Measurements from ENCODE around the gene TSPAN5.
"Not testable (repeated sequence)": the region's sequence is repeated elsewhere in the genome, so short reads cannot be mapped to it uniquely, and the experiment has no call there.

Gene TSPAN5

DNA sequence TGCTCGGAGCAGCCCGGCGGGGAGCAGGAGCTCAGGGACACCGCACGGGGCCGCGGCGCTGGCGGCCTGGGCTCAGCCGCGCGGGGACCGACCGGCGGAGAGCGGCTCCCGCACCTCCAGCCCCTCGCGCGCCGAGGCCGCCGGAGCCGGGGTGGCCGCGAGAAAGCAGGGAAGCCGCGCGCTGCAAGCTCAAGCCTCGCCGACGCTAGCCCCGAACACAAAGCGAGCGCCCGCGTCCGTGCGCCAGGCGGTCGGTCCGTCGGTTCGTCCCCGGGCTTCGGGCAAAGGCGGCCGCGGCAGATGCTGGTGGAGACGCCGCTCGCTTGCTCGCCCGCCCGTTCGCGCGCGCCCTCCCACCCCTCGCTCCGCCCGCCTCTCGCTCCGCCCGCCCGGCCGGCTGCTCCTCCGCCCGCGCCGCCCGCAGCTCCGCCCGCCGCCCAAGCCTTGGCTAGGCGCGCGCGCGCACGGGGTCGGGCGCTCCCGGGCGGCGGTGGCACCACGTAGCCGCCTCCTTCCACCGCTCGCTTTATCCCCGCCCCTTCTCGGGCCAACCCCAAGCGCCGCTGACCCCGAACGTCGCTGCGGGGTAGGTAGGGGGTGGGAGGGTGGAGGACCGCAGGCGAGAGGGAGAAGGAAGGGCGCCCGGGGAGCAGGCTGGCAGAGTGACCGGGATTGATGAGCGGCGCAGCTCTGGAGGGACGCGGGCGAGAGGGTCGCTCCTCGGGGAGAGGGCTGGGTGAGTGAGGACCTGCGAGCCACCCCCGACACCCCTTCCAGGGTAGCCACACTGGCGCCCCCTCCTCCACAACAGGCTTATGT is at the start of gene TSPAN5:
Gene TSPAN5 (minus strand): TSS at position 325 of the 819 bp plus-strand sequence.
- peak; percentile 80 for DNase-seq (ENCODE audit: low spot score)

DNA sequence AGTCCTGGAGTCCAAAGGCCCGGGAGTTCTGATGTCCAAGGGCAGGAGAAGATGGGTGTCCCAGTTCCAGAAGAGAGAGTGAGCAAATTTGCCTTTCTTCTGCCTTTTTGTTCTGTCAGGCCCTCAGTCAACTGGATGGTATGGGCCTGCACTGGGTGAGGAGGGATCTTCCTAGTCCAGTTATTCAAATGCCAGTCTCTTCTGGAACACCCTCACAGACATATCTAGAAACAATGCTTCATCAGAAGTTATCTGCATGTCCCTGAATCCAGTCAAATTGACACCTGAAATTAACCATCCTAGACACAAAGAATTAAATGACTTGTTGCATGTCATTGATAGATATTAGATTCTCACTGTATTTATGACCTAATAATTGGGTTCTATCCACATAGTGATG is 48.5 kb upstream of the TSPAN5 start:
- no peak for DNase-seq (ENCODE audit: low spot score)

DNA sequence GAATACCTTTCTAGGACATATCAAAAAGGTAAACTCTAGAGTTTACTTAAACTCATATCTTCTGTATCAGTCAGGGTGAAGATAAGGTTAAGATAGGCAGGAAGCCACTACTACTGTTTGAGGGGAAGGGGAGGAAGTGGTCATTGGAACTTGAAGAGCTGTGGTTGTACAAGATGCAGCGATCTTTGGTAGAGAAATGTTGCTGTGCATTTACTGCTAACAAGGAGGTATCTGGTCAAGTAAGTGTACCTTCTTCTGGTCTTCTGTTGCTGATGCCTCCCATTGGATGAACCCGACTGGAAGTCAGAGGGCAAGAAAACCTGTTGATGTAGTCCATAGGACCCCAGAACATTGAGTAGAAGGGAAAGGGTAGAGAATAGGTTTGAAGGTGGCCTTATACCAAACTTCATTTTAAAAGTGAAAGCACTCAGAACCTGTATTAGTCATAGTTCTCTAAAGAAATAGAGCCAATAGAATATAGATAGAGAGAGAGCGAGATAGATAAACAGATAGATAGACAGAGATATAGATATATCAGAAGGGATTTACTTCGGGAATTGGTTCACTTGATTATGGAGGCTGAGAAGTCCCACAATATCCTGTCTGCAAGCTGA is 47.9 kb upstream of the TSPAN5 start:
- no peak for DNase-seq (ENCODE audit: low spot score)

GRCh38 chr4:98705586-98705985 is 47.2 kb upstream of the TSPAN5 start:
- not testable (repeated sequence) for DNase-seq (ENCODE audit: low spot score)

DNA sequence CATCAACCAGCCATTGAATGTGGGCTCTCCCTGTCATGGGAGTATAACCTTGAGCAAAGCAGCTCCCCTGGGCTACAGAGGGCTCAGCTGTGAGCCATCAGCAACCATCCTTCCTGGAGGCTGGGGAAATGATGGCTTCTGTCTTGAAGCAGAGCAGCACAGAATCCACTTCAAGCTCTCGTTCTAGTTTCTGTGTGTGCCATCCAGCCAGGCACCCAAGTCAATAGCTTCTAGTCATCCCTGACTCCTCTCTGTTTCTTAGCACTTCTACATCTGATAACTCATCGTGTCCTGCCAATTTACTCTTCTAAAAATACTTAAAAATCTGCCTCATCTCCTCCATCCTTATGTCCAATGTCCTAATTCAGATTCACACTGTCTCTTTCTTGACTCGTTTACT is 42.2 kb upstream of the TSPAN5 start:
- no peak for DNase-seq (ENCODE audit: low spot score)

DNA sequence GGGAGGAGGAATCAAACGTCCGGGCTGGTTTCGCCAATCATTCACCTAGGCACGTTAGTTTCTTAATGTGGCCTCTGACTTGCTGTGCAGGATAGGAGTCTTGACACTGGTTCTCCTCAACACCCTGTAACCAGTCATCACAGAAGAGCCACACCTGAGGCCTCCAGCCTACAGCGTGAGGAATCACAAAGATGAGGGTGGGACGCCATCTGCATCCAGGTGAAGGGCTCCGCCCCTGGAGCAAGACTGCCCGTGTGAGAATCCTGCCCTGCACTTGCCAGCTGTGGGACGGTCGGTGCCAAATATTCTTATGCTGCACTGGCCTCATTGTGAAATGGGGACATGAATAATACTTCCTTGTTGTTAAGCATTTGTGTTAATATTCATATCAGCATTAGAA is 35.7 kb upstream of the TSPAN5 start:
- no peak for DNase-seq (ENCODE audit: low spot score)

DNA sequence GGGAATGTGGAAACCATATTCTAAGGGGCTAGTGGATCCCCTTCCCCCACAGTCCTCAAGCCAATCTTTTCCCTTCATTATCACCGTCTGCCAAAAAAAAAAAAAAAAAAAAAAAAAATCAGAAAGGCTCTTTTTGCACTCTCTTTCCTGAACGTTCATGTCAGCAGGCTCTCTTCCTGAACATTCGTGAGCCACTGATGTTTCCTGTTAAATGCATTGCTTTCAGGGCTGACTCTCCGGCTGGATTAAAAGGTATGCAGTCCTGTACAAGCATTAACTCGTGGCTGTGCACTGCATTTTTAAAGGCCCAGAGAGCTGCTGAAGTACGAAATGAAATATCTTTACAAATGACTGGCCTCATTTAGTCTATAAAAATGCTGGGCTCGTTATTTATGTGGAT is 34.0 kb upstream of the TSPAN5 start:
- DNase-seq (ENCODE audit: low spot score): no peak

- DNase-seq (ENCODE audit: low spot score): no peak
These were observed 33.2 kb upstream of the TSPAN5 start for GRCh38 chr4:98691588-98691987.

- no peak for DNase-seq (ENCODE audit: low spot score)
These were observed 31.2 kb upstream of the TSPAN5 start for GRCh38 chr4:98689507-98690174.

GRCh38 chr4:98688411-98689290 is 30.2 kb upstream of the TSPAN5 start:
- DNase-seq (ENCODE audit: low spot score): peak; percentile 21

DNA sequence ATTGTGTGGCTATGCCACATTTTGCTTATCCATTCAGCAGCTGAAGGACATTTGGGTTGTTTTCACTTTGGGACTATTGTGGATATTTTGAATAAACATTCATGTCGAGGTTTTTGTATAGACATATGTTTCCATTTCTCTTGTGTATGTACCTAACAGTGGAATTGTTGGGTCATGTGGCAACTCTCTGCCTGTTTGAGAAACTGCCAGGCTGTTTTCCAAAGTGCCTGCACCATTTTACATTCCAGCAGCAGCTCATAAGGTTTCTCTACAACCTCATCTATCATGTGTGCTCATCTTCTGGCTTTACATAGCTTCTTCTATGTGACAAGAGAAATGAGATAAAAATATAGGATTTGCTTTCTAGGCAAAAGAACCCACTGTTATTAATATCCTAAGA is 29.5 kb upstream of the TSPAN5 start:
- DNase-seq (ENCODE audit: low spot score): no peak

- DNase-seq (ENCODE audit: low spot score): no peak
These were observed 28.4 kb upstream of the TSPAN5 start for GRCh38 chr4:98686847-98687246.

- no peak for DNase-seq (ENCODE audit: low spot score)
These were observed 27.8 kb upstream of the TSPAN5 start for GRCh38 chr4:98686043-98686707.

- no peak for DNase-seq (ENCODE audit: low spot score)
These were observed 27.0 kb upstream of the TSPAN5 start for GRCh38 chr4:98685225-98686042.

DNA sequence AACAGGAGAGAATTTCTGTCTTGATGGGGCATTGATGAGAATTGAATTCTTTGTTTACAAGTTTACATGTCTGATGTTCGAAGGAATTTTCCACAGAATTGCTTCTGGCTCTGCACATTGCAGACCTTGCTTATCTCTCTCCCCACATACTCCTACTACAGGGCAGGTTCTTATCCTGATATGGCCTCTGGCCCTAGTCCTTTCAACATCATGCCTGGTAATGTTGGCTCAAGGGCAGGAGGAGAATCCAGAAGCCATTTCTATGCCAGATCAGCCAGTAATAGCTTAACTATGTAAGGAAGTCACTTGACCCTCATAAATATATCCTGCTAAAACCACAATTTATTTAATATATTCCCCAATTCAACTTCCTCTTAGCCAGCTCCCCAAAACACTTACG is 24.3 kb upstream of the TSPAN5 start:
- DNase-seq (ENCODE audit: low spot score): peak; percentile 8

- DNase-seq (ENCODE audit: low spot score): no peak
These were observed 22.4 kb upstream of the TSPAN5 start for GRCh38 chr4:98680806-98681205.

- DNase-seq (ENCODE audit: low spot score): no peak
These were observed 21.3 kb upstream of the TSPAN5 start for GRCh38 chr4:98679738-98680137.

DNA sequence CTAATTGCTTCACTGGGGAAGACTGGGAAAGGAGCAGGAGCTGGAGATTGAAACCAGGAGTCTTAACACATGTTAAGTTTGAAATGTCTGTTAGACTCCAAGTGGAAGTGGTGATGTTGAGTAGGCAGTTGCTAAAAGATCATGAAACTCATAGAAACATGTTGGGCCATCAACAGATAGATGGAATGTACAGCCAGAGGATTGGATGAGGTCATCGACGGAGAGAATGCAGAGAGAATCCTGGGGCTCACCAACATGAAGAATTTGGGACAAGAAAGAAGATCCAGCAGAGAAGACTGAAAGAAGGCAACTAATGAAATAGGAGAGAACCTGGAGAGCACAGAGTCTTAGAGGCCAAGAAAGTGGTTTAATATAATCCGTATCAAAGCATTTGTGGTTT is 19.4 kb upstream of the TSPAN5 start:
- DNase-seq (ENCODE audit: low spot score): no peak

DNA sequence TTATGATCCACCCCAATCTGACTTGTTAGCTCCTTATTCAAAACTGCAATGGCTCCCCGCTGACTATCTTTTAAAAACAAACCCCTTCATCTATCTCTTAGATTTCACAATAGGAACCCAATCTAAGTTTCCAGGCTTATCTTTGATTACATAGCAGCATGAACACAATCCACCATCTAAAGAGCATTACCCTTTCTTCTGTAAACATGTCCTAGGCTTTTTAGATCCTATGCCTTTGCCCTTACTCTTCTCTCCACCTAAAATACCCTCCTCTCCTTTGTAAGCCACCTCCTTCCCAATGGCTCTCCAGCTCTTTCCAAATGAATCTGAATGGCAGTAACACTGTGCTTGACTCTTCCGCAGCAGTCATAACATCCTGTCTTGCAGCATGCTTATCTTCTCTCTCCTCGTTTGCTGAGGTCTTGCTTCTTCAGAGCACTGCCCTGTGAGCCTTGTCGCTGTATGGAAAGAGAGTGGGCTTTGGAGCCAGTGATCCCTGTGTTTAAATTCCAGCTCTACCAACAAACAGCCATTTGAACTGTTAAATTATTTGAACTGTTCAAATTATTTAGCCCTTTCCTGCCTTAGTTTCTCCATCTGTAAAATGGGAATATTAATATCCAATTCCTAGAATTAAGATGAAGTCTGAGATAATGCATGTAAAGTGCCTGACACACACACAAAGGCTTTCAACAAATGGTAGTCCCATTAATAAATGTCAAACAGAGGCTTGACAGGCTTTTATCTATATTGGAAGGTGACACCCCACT is 16.2 kb upstream of the TSPAN5 start:
- DNase-seq (ENCODE audit: low spot score): no peak

- no peak for DNase-seq (ENCODE audit: low spot score)
These were observed 15.6 kb upstream of the TSPAN5 start for GRCh38 chr4:98673978-98674377.
